Kidney (tissue), 14 donors: Measurements from ENCODE around the gene AMPD3. TPM values are rescaled to one million over a fixed set of nuclear protein-coding genes. Genes with fewer than 3 reads are reported as not detected.

Source experiments
- DNase-seq, 5 donors: peaks; one replicate each; pipeline ENCODE4 v3.0.0-alpha.2; 2013 to 2020
- FAIRE-seq: peaks from 2 replicates; lab custom pipeline; 2012; peaks lifted over from hg19 to GRCh38; lab: Jason Lieb, UNC
- H3K27ac ChIP-seq, 2 donors: one replicate each; pipeline ENCODE4 v1.7.0; 2013; ENCODE audit warnings: low read depth in 2 of 2, low read length in 2 of 2, inconsistent platforms in 1 of 2
- H3K27me3 ChIP-seq: one replicate; pipeline ENCODE4 v1.7.1; 2013; ENCODE audit warnings: low read length, inconsistent platforms; ENCODE audit not compliant: control insufficient read depth, insufficient read depth
- H3K36me3 ChIP-seq, 3 donors: one replicate each; pipeline versions ENCODE4 v1.7.0 to v1.7.1; 2013; ENCODE audit warnings: low read length in 3 of 3, control low read depth in 1 of 3, inconsistent platforms in 1 of 3; ENCODE audit not compliant: insufficient read depth in 3 of 3, control insufficient read depth in 2 of 3
- H3K4me1 ChIP-seq, 3 donors: one replicate each; pipeline versions ENCODE4 v1.7.0 to v1.7.1; 2013; ENCODE audit warnings: low read length in 3 of 3, inconsistent platforms in 1 of 3, low read depth in 1 of 3; ENCODE audit not compliant: control insufficient read depth in 2 of 3, insufficient read depth in 2 of 3
- H3K4me3 ChIP-seq, 3 donors: one replicate each; pipeline versions ENCODE4 v1.7.0 to v1.8.1; 2013; ENCODE audit warnings: low read length in 3 of 3, control low read depth in 1 of 3, inconsistent platforms in 1 of 3
- H3K9ac ChIP-seq, 3 donors: one replicate each; pipeline versions ENCODE4 v1.7.0 to v1.7.1; 2013; ENCODE audit warnings: low read length in 3 of 3, control low read depth in 1 of 3, inconsistent platforms in 1 of 3
- H3K9me3 ChIP-seq, 3 donors: one replicate each; pipeline versions ENCODE4 v1.7.0 to v1.7.1; 2013; ENCODE audit warnings: low read length in 3 of 3, control low read depth in 1 of 3, inconsistent platforms in 1 of 3; ENCODE audit not compliant: control insufficient read depth in 2 of 3, insufficient read depth in 1 of 3
- intact Hi-C: fragments of 100-400 bp; cut with DNase I; formaldehyde crosslinking; loops from one replicate; pipeline ENCODE4 v1.11.1; 2022
- polyA plus RNA-seq: library from polyadenylated mRNA; stranded (reverse); fragments of 350-450 nt; fragmentation: Illumina TruSeq; extraction: RNeasy Lipid Tissue Mini Kit (QIAGEN cat#74804); gene quantifications from one replicate; pipeline ENCODE4 v1.2.3, GENCODE V29; 2014; ENCODE audit warnings: low read depth, low replicate concordance; ENCODE audit not compliant: insufficient read depth
- total RNA-seq: library from RNA; stranded (reverse); fragmentation: NEBNext Ultra II Directional; extraction: Animal tissue kit (Norgen Biotek cat#: 25700); gene quantifications from one replicate; pipeline ENCODE4 v1.2.1, GENCODE V29; 2021
- TF ChIP-seq, protein P1 (sequence below): IDR thresholded peaks from 3 replicates; pipeline ENCODE4 v1.5.1; 2012; ENCODE audit warnings: mild to moderate bottlenecking, moderate library complexity, borderline replicate concordance; ENCODE audit not compliant: insufficient read depth; ENCODE audit errors: extremely low read depth
- donor health status: control.
- donor health status: control.
- donor health status: control.
- donor health status: control.
- donor health status: control.
- donor health status: DM: yes; HTN: yes; CAD: no.
- donor health status: Normal renal cell carcinoma (clear cell type).

The AMPD3 gene
- total and polyA plus RNA-seq, 2 donors from 2014 or later = 8.4 to 16.5 TPM

DNA sequence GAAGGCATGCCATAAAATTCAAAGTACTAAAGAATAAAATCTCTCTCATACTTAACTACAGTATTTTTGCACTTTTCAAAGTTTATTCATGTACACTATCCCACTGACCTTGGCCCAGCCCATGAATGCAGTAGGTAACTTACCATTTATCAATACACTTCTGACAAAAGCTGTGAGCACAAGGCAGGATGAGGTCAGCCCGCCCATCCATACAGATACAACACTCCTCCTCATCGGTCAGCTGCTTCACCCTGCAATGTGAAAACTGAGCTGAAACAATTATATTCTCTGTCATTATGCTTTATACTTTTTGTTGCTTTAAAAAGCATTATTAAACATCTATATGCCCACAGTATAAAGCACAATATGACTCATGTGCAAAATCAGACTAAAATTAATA, 63.8 kb downstream of the AMPD3 start:
- H3K9me3 ChIP-seq = no peaks in the 10 kb centered on the region
- H3K9ac ChIP-seq = no peak overlapping the region
- DNase-seq = no peak
- no peak overlapping the region for H3K4me3 ChIP-seq
- H3K4me1 ChIP-seq = no peaks in the 10 kb centered on the region
- H3K27ac ChIP-seq = no peak overlapping the region
- intact Hi-C loops = no loop called here
- no peak for FAIRE-seq
- peaks cover 2 to 19% (median 4%) of the 10 kb centered on the region in 3 donors for H3K36me3 ChIP-seq
- TF ChIP-seq, protein P1, sequence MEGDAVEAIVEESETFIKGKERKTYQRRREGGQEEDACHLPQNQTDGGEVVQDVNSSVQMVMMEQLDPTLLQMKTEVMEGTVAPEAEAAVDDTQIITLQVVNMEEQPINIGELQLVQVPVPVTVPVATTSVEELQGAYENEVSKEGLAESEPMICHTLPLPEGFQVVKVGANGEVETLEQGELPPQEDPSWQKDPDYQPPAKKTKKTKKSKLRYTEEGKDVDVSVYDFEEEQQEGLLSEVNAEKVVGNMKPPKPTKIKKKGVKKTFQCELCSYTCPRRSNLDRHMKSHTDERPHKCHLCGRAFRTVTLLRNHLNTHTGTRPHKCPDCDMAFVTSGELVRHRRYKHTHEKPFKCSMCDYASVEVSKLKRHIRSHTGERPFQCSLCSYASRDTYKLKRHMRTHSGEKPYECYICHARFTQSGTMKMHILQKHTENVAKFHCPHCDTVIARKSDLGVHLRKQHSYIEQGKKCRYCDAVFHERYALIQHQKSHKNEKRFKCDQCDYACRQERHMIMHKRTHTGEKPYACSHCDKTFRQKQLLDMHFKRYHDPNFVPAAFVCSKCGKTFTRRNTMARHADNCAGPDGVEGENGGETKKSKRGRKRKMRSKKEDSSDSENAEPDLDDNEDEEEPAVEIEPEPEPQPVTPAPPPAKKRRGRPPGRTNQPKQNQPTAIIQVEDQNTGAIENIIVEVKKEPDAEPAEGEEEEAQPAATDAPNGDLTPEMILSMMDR = no peak
- no peaks in the 10 kb centered on the region for H3K27me3 ChIP-seq

DNA sequence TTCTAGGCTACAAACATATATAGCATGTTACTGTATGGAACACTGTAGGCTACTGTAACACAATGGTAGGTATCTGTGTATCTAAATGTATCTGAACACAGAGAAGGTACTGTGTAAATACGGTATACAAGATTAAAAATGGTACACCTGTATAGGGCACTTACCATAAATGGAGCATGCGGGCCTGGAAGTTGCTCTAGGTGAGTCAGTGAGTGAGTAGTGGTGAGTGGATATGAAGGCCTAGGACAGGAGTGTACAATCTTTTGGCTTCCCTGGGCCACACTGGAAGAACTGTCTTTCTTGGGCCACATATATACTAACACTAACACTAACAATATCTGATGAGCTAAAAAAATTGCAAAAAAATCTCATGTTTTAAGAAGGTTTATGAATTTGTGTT, 64.6 kb downstream of the AMPD3 start:
- no peak overlapping the region for H3K27ac ChIP-seq
- no peak overlapping the region for H3K9ac ChIP-seq
- H3K27me3 ChIP-seq = no peaks in the 10 kb centered on the region
- no peaks in the 10 kb centered on the region for H3K4me1 ChIP-seq
- TF ChIP-seq, protein P1 = no peak
- intact Hi-C loops = no loop called here
- H3K4me3 ChIP-seq = no peak overlapping the region
- H3K36me3 ChIP-seq = peaks cover 2 to 23% (median 4%) of the 10 kb centered on the region in 3 donors
- FAIRE-seq = no peak
- DNase-seq = no peak
- no peaks in the 10 kb centered on the region for H3K9me3 ChIP-seq

DNA sequence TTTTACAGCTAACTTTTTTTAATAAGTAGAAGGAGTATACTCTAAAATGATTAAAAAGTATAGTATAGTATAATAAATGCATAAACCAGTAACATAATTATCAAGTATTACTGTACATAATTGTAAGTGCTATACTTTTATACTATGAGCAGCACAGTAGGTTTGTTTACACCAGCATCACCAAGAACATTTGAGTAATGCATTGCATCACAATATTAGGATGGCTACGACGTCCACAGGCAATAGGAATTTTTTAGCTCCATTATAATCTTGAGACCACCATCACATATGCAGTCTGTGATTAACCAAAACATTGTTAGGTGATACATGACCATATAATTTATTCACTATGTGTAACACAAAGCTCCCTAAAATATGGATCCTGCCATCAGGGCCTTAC, 65.5 kb downstream of the AMPD3 start:
- H3K27me3 ChIP-seq = no peaks in the 10 kb centered on the region
- DNase-seq = no peak
- H3K9ac ChIP-seq = no peak overlapping the region
- H3K4me3 ChIP-seq = no peak overlapping the region
- no peak overlapping the region for H3K27ac ChIP-seq
- FAIRE-seq = no peak
- no peaks in the 10 kb centered on the region for H3K4me1 ChIP-seq
- H3K36me3 ChIP-seq = peaks cover 2 to 26% (median 4%) of the 10 kb centered on the region in 3 donors
- H3K9me3 ChIP-seq = no peaks in the 10 kb centered on the region
- TF ChIP-seq, protein P1 = no peak
- intact Hi-C loops = no loop called here

DNA sequence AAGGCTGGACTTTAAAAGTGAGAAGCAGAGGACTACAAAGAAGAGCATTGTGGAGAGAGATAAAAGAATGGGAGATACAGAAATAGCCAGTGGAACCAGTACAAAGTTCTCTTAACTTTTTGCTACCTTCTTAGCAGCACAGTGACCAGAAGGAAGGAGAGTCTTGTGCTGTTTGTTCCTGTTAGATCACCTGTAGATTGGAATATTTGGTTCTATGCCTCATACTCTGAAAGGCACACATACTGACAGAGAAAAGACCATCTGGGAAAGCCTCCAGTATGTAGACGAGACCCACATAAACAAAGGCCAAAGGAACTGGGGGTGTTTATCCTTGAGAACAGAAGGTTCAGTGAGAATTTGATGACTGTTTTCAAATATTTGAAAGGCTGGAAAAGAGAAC, 67.2 kb downstream of the AMPD3 start:
- Histone ChIP-seq H3K36me3 (peaks cover 2 to 26% (median 4%) of the 10 kb centered on the region in 3 donors), H3K4me1 (no peaks in the 10 kb centered on the region), H3K27ac (no peak overlapping the region), H3K27me3 (no peaks in the 10 kb centered on the region), H3K9me3 (no peaks in the 10 kb centered on the region), H3K9ac (no peak overlapping the region), H3K4me3 (no peak overlapping the region)
- TF ChIP-seq, protein P1 = no peak
- intact Hi-C loops = no loop called here
- FAIRE-seq = no peak
- DNase-seq = no peak
